Caco-2 (cell line): ENCODE data around the gene LRP8. TPM values are rescaled to one million over a fixed set of nuclear protein-coding genes. Genes with fewer than 3 reads are reported as not detected.

ENCODE experiments used
- BruUV-seq: library from RNA; stranded (reverse); fragments of 400-500 nt; replicated peaks from 2 replicates; lab custom pipeline; 2021; lab: Mats Ljungman, UMichigan
- CTCF ChIA-PET: fragments of 300-600 bp; sonication (Branson Sonifier 250); formaldehyde crosslinking; loops from one replicate; lab custom pipeline; 2022; ENCODE audit warnings: antibody characterized with exemption; lab: Charles Lee
- POLR2A ChIA-PET: fragments of 300-600 bp; sonication (Branson Sonifier 250); formaldehyde crosslinking; loops from one replicate; lab custom pipeline; 2022; ENCODE audit warnings: antibody characterized with exemption; lab: Charles Lee
- DNase-seq, 2 experiments: peaks; one replicate each; pipeline versions ENCODE4 v3.0.0 to v3.0.0-alpha.2; 2020 to 2022
- H3K27me3 ChIP-seq: replicated peaks from 2 replicates; pipeline ENCODE4 v1.6.0; 2011; ENCODE audit warnings: low read length; ENCODE audit not compliant: control insufficient read depth, insufficient read depth
- H3K36me3 ChIP-seq: 2 replicates; pipeline ENCODE4 v1.5.1; 2011; ENCODE audit warnings: low read length; ENCODE audit not compliant: control insufficient read depth, insufficient read depth
- H3K4me1 ChIP-seq: fragments of 250-450 bp; sonication (Bioruptor Pico); 2 replicates; pipeline ENCODE4 v1.5.1; 2020; ENCODE audit warnings: mild to moderate bottlenecking
- H3K4me3 ChIP-seq: 2 replicates; pipeline ENCODE4 v1.5.1; 2011; ENCODE audit warnings: low read depth, mild to moderate bottlenecking, control low read depth, low read length
- H3K9me3 ChIP-seq: fragments of 250-450 bp; sonication (Bioruptor Pico); 2 replicates; pipeline ENCODE4 v1.5.1; 2020; ENCODE audit warnings: mild to moderate bottlenecking, moderate library complexity
- H3K27ac Mint-ChIP-seq: one replicate; pipeline ENCODE4 v1.8.0; 2022; ENCODE audit warnings: mixed read lengths; ENCODE audit not compliant: unreplicated experiment
- H3K27me3 Mint-ChIP-seq: one replicate; pipeline ENCODE4 v1.8.0; 2022; ENCODE audit warnings: mixed read lengths; ENCODE audit not compliant: insufficient read depth, unreplicated experiment
- H3K36me3 Mint-ChIP-seq: one replicate; pipeline ENCODE4 v1.8.0; 2022; ENCODE audit warnings: mild to moderate bottlenecking, mixed read lengths; ENCODE audit not compliant: insufficient read depth, unreplicated experiment
- H3K4me1 Mint-ChIP-seq: one replicate; pipeline ENCODE4 v1.8.0; 2022; ENCODE audit warnings: low read depth, mixed read lengths; ENCODE audit not compliant: unreplicated experiment
- H3K4me3 Mint-ChIP-seq: one replicate; pipeline ENCODE4 v1.8.0; 2022; ENCODE audit warnings: mild to moderate bottlenecking, moderate library complexity, mixed read lengths; ENCODE audit not compliant: unreplicated experiment
- H3K9me3 Mint-ChIP-seq: one replicate; pipeline ENCODE4 v1.8.0; 2022; ENCODE audit warnings: mixed read lengths; ENCODE audit not compliant: unreplicated experiment
- intact Hi-C: fragments of 100-400 bp; cut with micrococcal nuclease; formaldehyde crosslinking; loops from one replicate; pipeline ENCODE4 v1.10.0; 2022; ENCODE audit not compliant: unreplicated experiment
- total RNA-seq: library from RNA; stranded (reverse); gene quantifications from 2 replicates; pipeline ENCODE4 v1.2.3, GENCODE V29; 2022
- TF ChIP-seq, protein P1 (sequence below), 2 experiments: fragments of 200-600 bp in 1 of 2; IDR thresholded peaks; 1 replicate in 1 of 2; 2 replicates in 1 of 2; pipeline versions ENCODE4 v1.5.1 to v1.8.0; 2011 to 2022; ENCODE audit warnings: antibody characterized with exemption in 1 of 2, control low read depth in 1 of 2, inconsistent platforms in 1 of 2, low read depth in 1 of 2, low read length in 1 of 2, mild to moderate bottlenecking in 1 of 2, moderate library complexity in 1 of 2; ENCODE audit not compliant: insufficient read depth in 1 of 2, severe bottlenecking in 1 of 2, unreplicated experiment in 1 of 2

LRP8 gene
- total RNA-seq, 1 experiment from 2014 or later = 11.8 TPM

- H3K27me3 Mint-ChIP-seq = no peaks in the 10 kb centered on the region
- no peak overlapping the region for H3K4me3 ChIP-seq
- ChIA-PET CTCF (no interaction called here), POLR2A (no interaction called here)
- no TSS peak for BruUV-seq
- intact Hi-C loops = no loop called here
- TF ChIP-seq, protein P1, sequence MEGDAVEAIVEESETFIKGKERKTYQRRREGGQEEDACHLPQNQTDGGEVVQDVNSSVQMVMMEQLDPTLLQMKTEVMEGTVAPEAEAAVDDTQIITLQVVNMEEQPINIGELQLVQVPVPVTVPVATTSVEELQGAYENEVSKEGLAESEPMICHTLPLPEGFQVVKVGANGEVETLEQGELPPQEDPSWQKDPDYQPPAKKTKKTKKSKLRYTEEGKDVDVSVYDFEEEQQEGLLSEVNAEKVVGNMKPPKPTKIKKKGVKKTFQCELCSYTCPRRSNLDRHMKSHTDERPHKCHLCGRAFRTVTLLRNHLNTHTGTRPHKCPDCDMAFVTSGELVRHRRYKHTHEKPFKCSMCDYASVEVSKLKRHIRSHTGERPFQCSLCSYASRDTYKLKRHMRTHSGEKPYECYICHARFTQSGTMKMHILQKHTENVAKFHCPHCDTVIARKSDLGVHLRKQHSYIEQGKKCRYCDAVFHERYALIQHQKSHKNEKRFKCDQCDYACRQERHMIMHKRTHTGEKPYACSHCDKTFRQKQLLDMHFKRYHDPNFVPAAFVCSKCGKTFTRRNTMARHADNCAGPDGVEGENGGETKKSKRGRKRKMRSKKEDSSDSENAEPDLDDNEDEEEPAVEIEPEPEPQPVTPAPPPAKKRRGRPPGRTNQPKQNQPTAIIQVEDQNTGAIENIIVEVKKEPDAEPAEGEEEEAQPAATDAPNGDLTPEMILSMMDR (IDR thresholded peaks at IDR 0.05; ENCODE audit: insufficient read depth in 1 of 2, low read depth in 1 of 2, low read length in 1 of 2, severe bottlenecking in 1 of 2, unreplicated experiment in 1 of 2) = no peak
- no peak overlapping the region for H3K27ac Mint-ChIP-seq
- no peaks in the 10 kb centered on the region for H3K36me3 ChIP-seq
- H3K4me1 ChIP-seq = no peaks in the 10 kb centered on the region
- H3K4me3 Mint-ChIP-seq = no peak overlapping the region
- no peaks in the 10 kb centered on the region for H3K9me3 Mint-ChIP-seq
- no peaks in the 10 kb centered on the region for H3K9me3 ChIP-seq
- peaks cover 5% of the 10 kb centered on the region for H3K36me3 Mint-ChIP-seq
- no peaks in the 10 kb centered on the region for H3K4me1 Mint-ChIP-seq
- no peak for DNase-seq
- no peaks in the 10 kb centered on the region for H3K27me3 ChIP-seq
Observed at GRCh38 chr1:53350853-53351767, 23.2 kb upstream of the LRP8 start.

DNA sequence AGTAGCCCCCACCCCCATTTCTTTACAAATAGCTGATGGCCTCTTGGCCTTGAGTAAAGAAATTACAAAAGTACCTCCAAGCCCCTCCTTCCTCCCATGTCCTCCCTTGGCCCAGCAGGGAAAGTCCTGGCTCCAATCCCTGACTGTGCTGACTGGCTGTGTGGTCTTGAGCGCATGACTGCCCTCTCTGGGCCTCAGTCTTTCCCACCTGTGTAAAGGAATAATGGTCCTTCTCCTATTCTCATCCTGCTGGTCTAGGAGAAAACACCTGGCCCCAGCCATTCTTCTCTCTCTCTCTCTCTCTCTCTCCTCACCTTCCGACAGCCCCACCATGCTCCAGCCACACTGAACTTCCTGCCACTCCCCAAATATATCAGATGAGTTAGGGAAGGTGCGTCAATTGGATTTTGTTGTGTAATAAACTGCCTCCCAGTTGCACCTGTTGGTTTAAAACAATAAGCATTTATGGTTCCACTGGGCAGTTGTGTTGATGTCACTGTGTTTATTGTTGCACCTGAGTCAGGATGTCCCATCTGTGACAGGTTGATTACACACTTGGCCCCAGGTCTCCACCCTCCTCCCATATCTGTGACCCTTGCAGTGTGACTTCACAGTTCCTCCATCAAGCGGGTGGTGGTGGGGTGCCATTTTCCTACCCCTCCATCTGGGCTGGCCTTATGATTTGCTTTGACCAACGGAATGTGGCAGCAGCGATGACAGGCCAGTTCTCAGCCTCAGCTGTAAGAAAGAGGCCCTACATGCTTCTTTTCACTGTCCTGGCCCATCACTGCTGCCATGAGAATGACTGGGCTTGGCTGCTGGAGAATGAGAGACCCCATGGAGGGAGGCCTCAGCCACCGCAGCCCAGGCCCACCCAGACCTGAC, 22.3 kb upstream of the LRP8 start:
- H3K27me3 ChIP-seq = no peaks in the 10 kb centered on the region
- Mint-ChIP-seq H3K4me1 (no peaks in the 10 kb centered on the region), H3K9me3 (no peaks in the 10 kb centered on the region), H3K27me3 (no peaks in the 10 kb centered on the region), H3K27ac (no peak overlapping the region), H3K4me3 (no peak overlapping the region), H3K36me3 (peaks cover 5% of the 10 kb centered on the region)
- intact Hi-C loops = no loop called here
- H3K4me1 ChIP-seq = no peaks in the 10 kb centered on the region
- H3K36me3 ChIP-seq = no peaks in the 10 kb centered on the region
- H3K4me3 ChIP-seq = no peak overlapping the region
- no TSS peak for BruUV-seq
- no peaks in the 10 kb centered on the region for H3K9me3 ChIP-seq
- TF ChIP-seq, protein P1 (IDR thresholded peaks at IDR 0.05; ENCODE audit: insufficient read depth in 1 of 2, low read depth in 1 of 2, low read length in 1 of 2, severe bottlenecking in 1 of 2, unreplicated experiment in 1 of 2) = no peak
- POLR2A ChIA-PET = no interaction called here
- no peak for DNase-seq
- CTCF ChIA-PET = no interaction called here

DNA sequence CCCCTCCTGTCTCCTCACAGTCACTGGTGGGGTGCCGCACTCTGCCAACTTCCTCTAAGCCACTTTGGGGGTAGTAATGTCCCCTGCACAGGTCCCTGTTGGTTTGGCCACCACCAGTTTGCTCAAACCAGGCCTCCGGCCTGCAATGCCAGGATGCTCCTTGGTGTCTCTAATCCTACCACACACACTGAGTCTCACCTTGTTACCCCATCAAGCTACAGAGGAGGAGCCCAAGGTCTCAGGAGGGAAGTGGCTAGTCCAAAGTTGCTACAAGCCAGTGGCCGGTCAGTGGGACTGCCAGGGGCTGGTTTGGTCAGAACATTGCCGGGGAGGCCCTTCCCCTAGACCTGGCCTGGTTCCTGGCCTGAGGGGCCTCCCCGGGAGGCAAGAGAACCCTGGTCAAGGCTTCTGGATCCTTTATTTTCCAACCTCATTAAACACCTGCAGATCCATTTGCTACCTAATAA, 21.5 kb upstream of the LRP8 start:
- CTCF ChIA-PET = no interaction called here
- Mint-ChIP-seq H3K9me3 (no peaks in the 10 kb centered on the region), H3K4me1 (peaks cover 5% of the 10 kb centered on the region), H3K27me3 (no peaks in the 10 kb centered on the region), H3K4me3 (no peak overlapping the region), H3K27ac (no peak overlapping the region), H3K36me3 (peaks cover 5% of the 10 kb centered on the region)
- DNase-seq = no peak
- Histone ChIP-seq H3K4me1 (peaks cover 1% of the 10 kb centered on the region; the same call in 1 of the 2 replicates), H3K9me3 (no peaks in the 10 kb centered on the region), H3K36me3 (no peaks in the 10 kb centered on the region), H3K4me3 (no peak overlapping the region), H3K27me3 (no peaks in the 10 kb centered on the region)
- no TSS peak for BruUV-seq
- intact Hi-C loops = no loop called here
- TF ChIP-seq, protein P1 (IDR thresholded peaks at IDR 0.05; ENCODE audit: insufficient read depth in 1 of 2, low read depth in 1 of 2, low read length in 1 of 2, severe bottlenecking in 1 of 2, unreplicated experiment in 1 of 2) = no peak
- POLR2A ChIA-PET = no interaction called here
